ENCODE data around the gene OR14I1.
"Not testable (repeated sequence)": the region's sequence is repeated elsewhere in the genome, so short reads cannot be mapped to it uniquely, and the experiment has no call there.

The OR14I1 gene

DNA sequence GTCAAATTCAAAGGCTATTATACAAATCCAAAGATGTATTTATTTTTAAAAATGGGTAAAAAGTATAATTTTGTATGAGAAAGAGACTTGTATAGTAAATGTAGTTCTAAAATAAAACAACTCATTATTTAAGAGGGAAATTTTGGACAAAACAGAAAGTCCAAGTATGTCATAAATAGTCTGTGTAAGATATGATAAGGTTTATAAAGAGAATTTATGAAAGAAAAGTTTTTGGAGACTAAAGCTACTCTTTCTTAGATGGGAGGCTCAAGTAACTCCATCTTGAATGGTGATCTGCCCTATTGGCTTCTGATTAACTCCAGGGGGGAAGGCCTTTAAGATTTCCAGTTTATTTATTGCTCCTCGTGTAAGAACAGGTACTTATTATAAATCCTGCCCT lies 32.6 kb downstream of the OR14I1 start:
- Histone ChIP-seq H3K4me3 (ENCODE audit: insufficient read depth in 1 of 2, low read depth in 1 of 2, low read length in 2 of 2) (no peak overlapping the region), H3K36me3 (ENCODE audit: control insufficient read depth in 1 of 2, insufficient read depth in 2 of 2, low read depth in 1 of 2, low read length in 2 of 2) (no peaks in the 10 kb centered on the region), H2BK12ac (ENCODE audit: low read length in 2 of 2) (no peak overlapping the region), H4K8ac (ENCODE audit: low read length) (no peak overlapping the region), H3K4me1 (ENCODE audit: control insufficient read depth, insufficient read depth, low read depth, low read length) (no peaks in the 10 kb centered on the region), H3K27me3 (ENCODE audit: control insufficient read depth in 1 of 2, insufficient read depth in 1 of 2, low read length in 2 of 2) (no peaks in the 10 kb centered on the region), H2BK15ac (ENCODE audit: low read depth, poor library complexity, severe bottlenecking) (no peak overlapping the region), H3K18ac (ENCODE audit: low read depth in 1 of 2, low read length in 2 of 2) (no peak overlapping the region), H3K4ac (ENCODE audit: low read depth in 1 of 2, low read length in 2 of 2) (no peak overlapping the region), H3K27ac (ENCODE audit: low read length, poor library complexity, severe bottlenecking) (no peak overlapping the region), H2BK5ac (ENCODE audit: low read depth, low read length, poor library complexity, severe bottlenecking) (no peak overlapping the region), H2BK120ac (ENCODE audit: low read depth, low read length) (no peak overlapping the region), H3K4me2 (ENCODE audit: low read length, poor library complexity, severe bottlenecking) (no peak overlapping the region), H4K91ac (ENCODE audit: low read length) (no peak overlapping the region), H3K14ac (ENCODE audit: low read length in 2 of 2) (no peak overlapping the region), H2AFZ (ENCODE audit: low read depth, low read length) (no peak overlapping the region), H3K79me1 (replicated peaks; ENCODE audit: low read length, poor library complexity, severe bottlenecking) (no peaks in the 10 kb centered on the region), H3K23ac (ENCODE audit: low read length in 2 of 2) (no peak overlapping the region), H2AK5ac (ENCODE audit: low read length, severe bottlenecking) (no peak overlapping the region), H3K9me3 (ENCODE audit: control insufficient read depth, low read length) (peaks cover 31% of the 10 kb centered on the region), H3K9ac (ENCODE audit: low read length) (no peak overlapping the region)
- no peak for DNase-seq
- WGBS, result 38% methylated on average over 1 of the region's 1 CpG

DNA sequence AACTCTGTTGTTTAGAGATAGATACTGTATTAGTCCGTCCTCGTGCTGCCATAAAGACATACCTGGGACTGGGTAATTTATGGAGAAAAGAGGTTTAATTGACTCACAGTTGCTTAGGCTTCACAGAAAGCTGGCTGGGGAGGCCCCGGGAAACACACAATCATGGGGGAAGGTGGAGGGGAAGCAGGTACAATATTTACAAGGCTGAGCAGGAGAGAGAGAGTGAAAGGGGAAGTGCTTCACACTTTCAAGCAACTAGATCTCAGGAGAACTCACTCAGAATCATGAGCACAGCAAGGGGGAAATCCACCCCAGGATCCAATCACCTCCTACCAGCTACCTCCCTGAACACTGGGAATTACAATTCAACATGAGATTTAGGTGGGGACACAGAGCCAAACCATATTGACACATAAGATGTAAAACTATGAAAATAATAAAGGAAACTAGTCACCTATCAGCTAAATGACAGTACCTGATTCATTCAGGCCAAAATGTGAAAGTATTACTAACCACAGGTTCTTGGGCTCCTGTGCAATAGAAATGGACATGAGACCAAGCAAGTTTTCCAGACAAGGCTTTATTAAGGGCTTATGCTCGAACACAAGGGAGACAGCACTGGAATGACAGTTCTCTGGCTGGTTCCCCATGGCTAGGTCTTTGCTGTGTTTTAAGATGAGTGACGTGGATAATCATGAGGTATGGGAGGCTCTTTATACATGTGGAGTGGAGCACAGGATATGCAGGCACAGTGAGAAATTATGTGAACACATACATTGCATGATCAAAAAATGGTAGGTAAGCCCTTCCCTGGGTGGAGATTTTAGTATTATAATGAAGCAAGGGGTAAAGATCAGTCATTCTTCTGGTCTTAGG lies 38.9 kb downstream of the OR14I1 start:
- not testable (repeated sequence) for H3K14ac ChIP-seq (ENCODE audit: low read length in 2 of 2); H4K8ac ChIP-seq (ENCODE audit: low read length); H3K4me2 ChIP-seq (ENCODE audit: low read length, poor library complexity, severe bottlenecking); H3K36me3 ChIP-seq (ENCODE audit: control insufficient read depth in 1 of 2, insufficient read depth in 2 of 2, low read depth in 1 of 2, low read length in 2 of 2); H3K27me3 ChIP-seq (ENCODE audit: control insufficient read depth in 1 of 2, insufficient read depth in 1 of 2, low read length in 2 of 2); DNase-seq; H3K27ac ChIP-seq (ENCODE audit: low read length, poor library complexity, severe bottlenecking); H3K9me3 ChIP-seq (ENCODE audit: control insufficient read depth, low read length); H3K9ac ChIP-seq (ENCODE audit: low read length); H2BK12ac ChIP-seq (ENCODE audit: low read length in 2 of 2); H3K4ac ChIP-seq (ENCODE audit: low read depth in 1 of 2, low read length in 2 of 2); H3K23ac ChIP-seq (ENCODE audit: low read length in 2 of 2); H3K79me1 ChIP-seq (replicated peaks; ENCODE audit: low read length, poor library complexity, severe bottlenecking); H3K18ac ChIP-seq (ENCODE audit: low read depth in 1 of 2, low read length in 2 of 2); H2AK5ac ChIP-seq (ENCODE audit: low read length, severe bottlenecking); H4K91ac ChIP-seq (ENCODE audit: low read length); H2AFZ ChIP-seq (ENCODE audit: low read depth, low read length); H3K4me1 ChIP-seq (ENCODE audit: control insufficient read depth, insufficient read depth, low read depth, low read length); H2BK15ac ChIP-seq (ENCODE audit: low read depth, poor library complexity, severe bottlenecking); H3K4me3 ChIP-seq (ENCODE audit: insufficient read depth in 1 of 2, low read depth in 1 of 2, low read length in 2 of 2); H2BK5ac ChIP-seq (ENCODE audit: low read depth, low read length, poor library complexity, severe bottlenecking); H2BK120ac ChIP-seq (ENCODE audit: low read depth, low read length)
- 60% methylated on average over 4 of the region's 5 CpGs for WGBS

DNA sequence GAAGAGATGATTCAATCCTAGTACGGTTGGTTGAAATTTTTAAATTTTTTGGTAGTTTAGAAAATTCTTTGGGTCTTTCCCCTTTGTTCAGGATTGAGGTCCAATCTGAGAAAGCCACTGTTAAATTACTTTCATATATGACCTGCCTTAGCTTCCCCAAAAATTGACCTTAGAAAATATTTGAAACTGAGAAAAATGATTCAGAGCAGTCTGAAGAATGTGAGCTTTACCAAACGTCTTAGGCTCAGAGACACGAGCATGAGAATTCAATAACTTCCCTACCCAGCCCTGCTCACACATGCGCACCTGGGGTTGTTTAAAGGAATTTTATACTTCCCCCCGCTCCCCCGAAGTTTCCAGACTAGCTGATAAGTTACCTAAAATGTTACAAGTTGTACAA lies 45.8 kb downstream of the OR14I1 start:
- H2BK120ac ChIP-seq (ENCODE audit: low read depth, low read length); H3K27ac ChIP-seq (ENCODE audit: low read length, poor library complexity, severe bottlenecking); H3K14ac ChIP-seq (ENCODE audit: low read length in 2 of 2); H3K27me3 ChIP-seq (ENCODE audit: control insufficient read depth in 1 of 2, insufficient read depth in 1 of 2, low read length in 2 of 2); H4K8ac ChIP-seq (ENCODE audit: low read length); H3K4me2 ChIP-seq (ENCODE audit: low read length, poor library complexity, severe bottlenecking); H3K9me3 ChIP-seq (ENCODE audit: control insufficient read depth, low read length); H3K23ac ChIP-seq (ENCODE audit: low read length in 2 of 2); H2AFZ ChIP-seq (ENCODE audit: low read depth, low read length); H4K91ac ChIP-seq (ENCODE audit: low read length); H3K4me1 ChIP-seq (ENCODE audit: control insufficient read depth, insufficient read depth, low read depth, low read length); H2BK12ac ChIP-seq (ENCODE audit: low read length in 2 of 2); H3K36me3 ChIP-seq (ENCODE audit: control insufficient read depth in 1 of 2, insufficient read depth in 2 of 2, low read depth in 1 of 2, low read length in 2 of 2); H2BK5ac ChIP-seq (ENCODE audit: low read depth, low read length, poor library complexity, severe bottlenecking); H3K4me3 ChIP-seq (ENCODE audit: insufficient read depth in 1 of 2, low read depth in 1 of 2, low read length in 2 of 2); H2BK15ac ChIP-seq (ENCODE audit: low read depth, poor library complexity, severe bottlenecking); H3K4ac ChIP-seq (ENCODE audit: low read depth in 1 of 2, low read length in 2 of 2); H3K79me1 ChIP-seq (replicated peaks; ENCODE audit: low read length, poor library complexity, severe bottlenecking); H3K18ac ChIP-seq (ENCODE audit: low read depth in 1 of 2, low read length in 2 of 2); H3K9ac ChIP-seq (ENCODE audit: low read length); H2AK5ac ChIP-seq (ENCODE audit: low read length, severe bottlenecking); DNase-seq: not testable (repeated sequence)
- no CpG with 5 or more reads among the region's 6 CpGs for WGBS

DNA sequence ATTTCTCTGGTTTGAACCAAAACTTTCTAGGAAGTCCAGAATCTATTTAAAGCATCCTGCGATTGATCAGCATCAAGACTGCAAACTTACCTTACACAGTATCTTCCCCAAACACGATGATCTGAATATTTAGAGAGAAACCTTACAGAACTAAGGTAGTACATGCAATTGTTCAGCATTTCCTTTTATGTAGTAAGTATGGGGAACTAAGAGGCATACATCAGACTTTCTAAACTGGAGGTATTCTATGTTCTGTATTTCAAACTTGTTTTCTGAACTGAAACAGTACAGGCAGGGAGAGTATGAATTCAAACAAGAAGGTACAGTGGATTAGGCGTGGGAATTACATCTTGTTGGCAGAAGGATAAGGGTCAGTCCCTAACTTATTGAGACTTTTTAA lies 47.2 kb downstream of the OR14I1 start, which contains the start of gene OR2T27:
Gene OR2T27 (minus strand): TSS at position 175 of the 400 bp plus-strand sequence. CDS start 4,644 bp downstream, outside the sequence.
- not testable (repeated sequence) for H3K4me3 ChIP-seq (ENCODE audit: insufficient read depth in 1 of 2, low read depth in 1 of 2, low read length in 2 of 2); H3K4ac ChIP-seq (ENCODE audit: low read depth in 1 of 2, low read length in 2 of 2)
- no CpG with 5 or more reads among the region's 3 CpGs for WGBS

More for the DNA sequence above, 47.2 kb downstream of the OR14I1 start, which contains the start of gene OR2T27:
- not testable (repeated sequence) for H3K27me3 ChIP-seq (ENCODE audit: control insufficient read depth in 1 of 2, insufficient read depth in 1 of 2, low read length in 2 of 2); H3K4me1 ChIP-seq (ENCODE audit: control insufficient read depth, insufficient read depth, low read depth, low read length); H2AK5ac ChIP-seq (ENCODE audit: low read length, severe bottlenecking); H2AFZ ChIP-seq (ENCODE audit: low read depth, low read length); H3K79me1 ChIP-seq (replicated peaks; ENCODE audit: low read length, poor library complexity, severe bottlenecking); DNase-seq; H3K14ac ChIP-seq (ENCODE audit: low read length in 2 of 2); H2BK5ac ChIP-seq (ENCODE audit: low read depth, low read length, poor library complexity, severe bottlenecking); H3K23ac ChIP-seq (ENCODE audit: low read length in 2 of 2); H3K27ac ChIP-seq (ENCODE audit: low read length, poor library complexity, severe bottlenecking); H3K9me3 ChIP-seq (ENCODE audit: control insufficient read depth, low read length); H2BK15ac ChIP-seq (ENCODE audit: low read depth, poor library complexity, severe bottlenecking); H3K36me3 ChIP-seq (ENCODE audit: control insufficient read depth in 1 of 2, insufficient read depth in 2 of 2, low read depth in 1 of 2, low read length in 2 of 2); H4K8ac ChIP-seq (ENCODE audit: low read length); H3K4me2 ChIP-seq (ENCODE audit: low read length, poor library complexity, severe bottlenecking); H3K18ac ChIP-seq (ENCODE audit: low read depth in 1 of 2, low read length in 2 of 2); H2BK120ac ChIP-seq (ENCODE audit: low read depth, low read length); H3K9ac ChIP-seq (ENCODE audit: low read length); H4K91ac ChIP-seq (ENCODE audit: low read length); H2BK12ac ChIP-seq (ENCODE audit: low read length in 2 of 2)
